Naive thymus-derived CD4-positive, alpha-beta T cell (primary cell): Measurements from ENCODE around the gene CCRL2. TPM values are rescaled to one million over a fixed set of nuclear protein-coding genes. Genes with fewer than 3 reads are reported as not detected.

Source experiments
- ATAC-seq: fragments of 150-1000 bp; cut with Tn5 transposase; 2 replicates; pipeline ENCODE4 v1.10.0; 2021; ENCODE audit warnings: mild to moderate bottlenecking, moderate library complexity
- CTCF ChIA-PET: fragments of 350-600 bp; sonication (Branson Sonifier 250); formaldehyde crosslinking; loops from one replicate; lab custom pipeline; 2021; ENCODE audit warnings: antibody characterized with exemption; lab: Charles Lee
- POLR2A ChIA-PET: fragments of 350-600 bp; sonication (Branson Sonifier 250); formaldehyde crosslinking; loops from one replicate; lab custom pipeline; 2021; ENCODE audit warnings: antibody characterized with exemption, inconsistent platforms; lab: Charles Lee
- DNase-seq, 9 donors: peaks; one replicate each; pipeline versions ENCODE4 v3.0.0 to v3.0.0-alpha.2; 2020 to 2022; ENCODE audit warnings: mixed read lengths in 1 of 9
- H3K27ac ChIP-seq: one replicate; pipeline ENCODE4 v1.7.0; 2013; ENCODE audit warnings: mild to moderate bottlenecking, low read depth, low read length, moderate library complexity
- H3K27me3 ChIP-seq, 2 donors: one replicate each; pipeline ENCODE4 v1.7.0; 2013; ENCODE audit warnings: low read length in 2 of 2, mild to moderate bottlenecking in 2 of 2, moderate library complexity in 2 of 2; ENCODE audit not compliant: control insufficient read depth in 2 of 2, insufficient read depth in 2 of 2
- H3K36me3 ChIP-seq, 3 experiments: 1 replicate in 2 of 3; 2 replicates in 1 of 3; pipeline ENCODE4 v1.7.0; 2013; ENCODE audit warnings: low read length in 3 of 3, mild to moderate bottlenecking in 3 of 3, moderate library complexity in 1 of 3; ENCODE audit not compliant: insufficient read depth in 3 of 3, control insufficient read depth in 2 of 3
- H3K4me1 ChIP-seq, 2 donors: one replicate each; pipeline ENCODE4 v1.7.0; 2013; ENCODE audit warnings: low read length in 2 of 2, mild to moderate bottlenecking in 2 of 2, moderate library complexity in 1 of 2; ENCODE audit not compliant: control insufficient read depth in 2 of 2, insufficient read depth in 2 of 2
- H3K4me3 ChIP-seq: 2 replicates; pipeline ENCODE4 v1.7.0; 2013; ENCODE audit warnings: mild to moderate bottlenecking, low read length
- H3K9me3 ChIP-seq, 3 experiments: 1 replicate in 2 of 3; 2 replicates in 1 of 3; pipeline ENCODE4 v1.7.0; 2013; ENCODE audit warnings: low read length in 3 of 3; ENCODE audit not compliant: control insufficient read depth in 2 of 3
- H3K27ac Mint-ChIP-seq, 9 donors: one replicate each; pipeline ENCODE4 v1.8.0; 2020 to 2022; ENCODE audit warnings: mixed read lengths in 9 of 9, mild to moderate bottlenecking in 8 of 9, moderate library complexity in 5 of 9, inconsistent platforms in 2 of 9
- H3K27me3 Mint-ChIP-seq, 5 donors: one replicate each; pipeline ENCODE4 v1.8.0; 2021 to 2022; ENCODE audit warnings: mixed read lengths in 5 of 5, mild to moderate bottlenecking in 1 of 5
- H3K36me3 Mint-ChIP-seq, 5 donors: one replicate each; pipeline ENCODE4 v1.8.0; 2020 to 2022; ENCODE audit warnings: mixed read lengths in 5 of 5, mild to moderate bottlenecking in 3 of 5, inconsistent platforms in 1 of 5
- H3K4me1 Mint-ChIP-seq, 7 donors: one replicate each; pipeline ENCODE4 v1.8.0; 2020 to 2022; ENCODE audit warnings: mixed read lengths in 7 of 7, mild to moderate bottlenecking in 3 of 7, inconsistent platforms in 1 of 7
- H3K4me3 Mint-ChIP-seq, 10 donors: one replicate each; pipeline ENCODE4 v1.8.0; 2020 to 2022; ENCODE audit warnings: mild to moderate bottlenecking in 10 of 10, mixed read lengths in 10 of 10, moderate library complexity in 6 of 10, inconsistent platforms in 2 of 10
- H3K9me3 Mint-ChIP-seq, 11 donors: one replicate each; pipeline ENCODE4 v1.8.0; 2020 to 2022; ENCODE audit warnings: mixed read lengths in 11 of 11, mild to moderate bottlenecking in 4 of 11, inconsistent platforms in 1 of 11, moderate library complexity in 1 of 11
- intact Hi-C, 2 donors: fragments of 100-400 bp; cut with micrococcal nuclease; formaldehyde crosslinking; loops; one replicate each; pipeline ENCODE4 v1.15.1; 2023
- polyA plus RNA-seq, 2 donors: library from polyadenylated mRNA; unstranded; fragments of 300-500 nt; fragmentation: Illumina TruSeq; gene quantifications; one replicate each; pipeline ENCODE4 v1.2.3, GENCODE V29; 2021
- total RNA-seq, 6 experiments: library from RNA in 5 of 6; stranded (reverse) in 5 of 6; gene quantifications; 1 replicate in 5 of 6; 2 replicates in 1 of 6; pipeline ENCODE4 v1.2.3 and lab custom pipeline; 2021 to 2026

Gene CCRL2
- total and polyA plus RNA-seq, 7 experiments from 2014 or later: 0.34 to 20.5 (median 1.3) TPM

- Histone ChIP-seq H3K9me3 (no peaks in the 10 kb centered on the region), H3K27ac (no peak overlapping the region), H3K36me3 (no peaks in the 10 kb centered on the region), H3K4me3 (no peak overlapping the region), H3K27me3 (no peaks in the 10 kb centered on the region), H3K4me1 (no peaks in the 10 kb centered on the region)
- Mint-ChIP-seq H3K36me3 (no peaks in the 10 kb centered on the region), H3K27ac (no peak overlapping the region), H3K9me3 (no peaks in the 10 kb centered on the region), H3K4me3 (no peak overlapping the region), H3K27me3 (peaks cover 0 to 25% (median 2%) of the 10 kb centered on the region in 5 donors), H3K4me1 (peaks cover 0 to 12% (median 0%) of the 10 kb centered on the region in 7 donors)
- ATAC-seq (peak; percentile 38), DNase-seq (no peak)
- ChIA-PET POLR2A (no interaction called here), CTCF (no interaction called here)
- intact Hi-C loops: loop anchor here in 1 of 2 donors (10.0 kb wide), 1 partner anchor 63 kb away; no protein-coding TSS in a partner anchor
Measured at GRCh38 chr3:46447228-46447985, 40.3 kb downstream of the CCRL2 start.

- intact Hi-C loops: loop anchor here in 1 of 2 donors (10.0 kb wide), 1 partner anchor 64 kb away; no protein-coding TSS in a partner anchor
- peaks cover 0 to 39% (median 8%) of the 10 kb centered on the region in 5 donors for H3K27me3 Mint-ChIP-seq
- peaks cover 0 to 8% (median 0%) of the 10 kb centered on the region in 7 donors for H3K4me1 Mint-ChIP-seq
- no peak overlapping the region for H3K27ac Mint-ChIP-seq
- DNase-seq: no peak
- H3K27ac ChIP-seq: no peak overlapping the region
- ATAC-seq: no peak
- H3K4me3 ChIP-seq: no peak overlapping the region
- H3K27me3 ChIP-seq: no peaks in the 10 kb centered on the region
- CTCF ChIA-PET: interaction anchor here (0.6 kb wide), 1 partner anchor 88 kb away, joined by 3 read pairs; no protein-coding TSS in a partner anchor
- no peaks in the 10 kb centered on the region for H3K9me3 Mint-ChIP-seq
- H3K9me3 ChIP-seq: no peaks in the 10 kb centered on the region
- no peaks in the 10 kb centered on the region for H3K36me3 ChIP-seq
- POLR2A ChIA-PET: no interaction called here
- no peaks in the 10 kb centered on the region for H3K4me1 ChIP-seq
- H3K36me3 Mint-ChIP-seq: no peaks in the 10 kb centered on the region
- H3K4me3 Mint-ChIP-seq: no peak overlapping the region
Measured at GRCh38 chr3:46448721-46449120, 41.7 kb downstream of the CCRL2 start.

DNA sequence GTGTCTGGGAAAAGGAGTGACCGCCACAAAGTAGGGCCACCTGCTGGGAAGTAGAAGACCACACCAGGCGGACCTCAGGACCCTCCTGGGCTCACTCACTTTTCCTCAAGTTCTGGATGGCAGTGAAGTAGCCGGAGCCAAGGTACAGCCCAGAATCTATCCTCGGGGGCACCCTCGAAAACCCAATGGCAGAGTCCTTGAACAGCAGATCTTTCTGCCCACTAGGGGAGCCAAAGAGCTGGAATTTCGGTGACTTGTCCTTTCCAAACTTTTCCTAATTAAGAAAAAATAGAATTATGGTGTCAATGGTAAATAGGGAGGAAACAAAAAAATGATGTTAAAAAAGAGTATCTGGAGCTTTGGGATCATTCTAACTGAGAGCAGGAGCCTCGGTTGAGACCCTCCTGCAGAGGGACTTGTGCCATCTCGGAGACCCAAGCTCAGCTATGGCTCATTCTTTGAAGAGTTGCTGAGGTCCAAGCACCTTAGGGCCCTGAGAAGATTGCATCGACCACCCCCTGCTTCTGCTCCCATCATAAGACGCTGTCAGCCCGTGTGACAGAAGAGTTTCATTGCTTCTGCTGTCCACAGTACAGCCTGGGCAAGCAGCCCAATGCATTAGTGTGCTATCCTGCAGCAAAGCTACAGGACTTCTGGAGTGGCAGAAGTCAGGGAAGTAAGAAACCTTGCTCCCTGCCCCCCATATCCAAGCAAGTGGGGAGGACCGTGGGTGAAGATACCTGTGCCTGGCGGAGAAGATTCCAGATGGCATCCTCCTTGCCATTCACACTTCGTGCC lies 42.9 kb downstream of the CCRL2 start:
- ATAC-seq (no peak), DNase-seq (no peak)
- Mint-ChIP-seq H3K4me1 (peaks cover 0 to 3% (median 0%) of the 10 kb centered on the region in 7 donors), H3K36me3 (no peaks in the 10 kb centered on the region), H3K27me3 (peaks cover 0 to 43% (median 8%) of the 10 kb centered on the region in 5 donors), H3K4me3 (no peak overlapping the region), H3K9me3 (no peaks in the 10 kb centered on the region), H3K27ac (no peak overlapping the region)
- no peaks in the 10 kb centered on the region for H3K27me3 ChIP-seq
- CTCF ChIA-PET: interaction anchor here (0.6 to 1.0 kb wide), 2 partner anchors 26 to 491 kb away, joined by 3 read pairs; no protein-coding TSS in a partner anchor
- no peaks in the 10 kb centered on the region for H3K4me1 ChIP-seq
- H3K36me3 ChIP-seq: no peaks in the 10 kb centered on the region
- H3K27ac ChIP-seq: no peak overlapping the region
- H3K9me3 ChIP-seq: no peaks in the 10 kb centered on the region
- intact Hi-C loops: loop anchor here in 1 of 2 donors (10.0 kb wide), 1 partner anchor 65 kb away; no protein-coding TSS in a partner anchor
- POLR2A ChIA-PET: no interaction called here
- no peak overlapping the region for H3K4me3 ChIP-seq

- ATAC-seq (no peak), DNase-seq (no peak)
- H3K36me3 ChIP-seq: no peaks in the 10 kb centered on the region
- no peaks in the 10 kb centered on the region for H3K9me3 ChIP-seq
- H3K27ac Mint-ChIP-seq: no peak overlapping the region
- no peak overlapping the region for H3K4me3 ChIP-seq
- peaks cover 0 to 48% (median 8%) of the 10 kb centered on the region in 5 donors for H3K27me3 Mint-ChIP-seq
- H3K27ac ChIP-seq: no peak overlapping the region
- ChIA-PET POLR2A (interaction anchor here (0.7 kb wide), 1 partner anchor 359 kb away, joined by 6 read pairs; no protein-coding TSS in a partner anchor), CTCF (no interaction called here)
- no peak overlapping the region for H3K4me3 Mint-ChIP-seq
- no peaks in the 10 kb centered on the region for H3K36me3 Mint-ChIP-seq
- intact Hi-C loops: no loop called here
- peaks cover 0 to 3% (median 0%) of the 10 kb centered on the region in 7 donors for H3K4me1 Mint-ChIP-seq
- H3K4me1 ChIP-seq: no peaks in the 10 kb centered on the region
- no peaks in the 10 kb centered on the region for H3K9me3 Mint-ChIP-seq
- H3K27me3 ChIP-seq: no peaks in the 10 kb centered on the region
Measured at GRCh38 chr3:46453526-46454208, 46.6 kb downstream of the CCRL2 start.

- Mint-ChIP-seq H3K27ac (no peak overlapping the region), H3K36me3 (no peaks in the 10 kb centered on the region), H3K4me3 (no peak overlapping the region), H3K4me1 (peaks cover 0 to 3% (median 0%) of the 10 kb centered on the region in 7 donors), H3K9me3 (no peaks in the 10 kb centered on the region), H3K27me3 (peaks cover 0 to 45% (median 8%) of the 10 kb centered on the region in 5 donors)
- CTCF ChIA-PET: no interaction called here
- no peak overlapping the region for H3K27ac ChIP-seq
- no peaks in the 10 kb centered on the region for H3K27me3 ChIP-seq
- DNase-seq: peak in 1 of 9 donors; percentile 4
- POLR2A ChIA-PET: no interaction called here
- H3K4me3 ChIP-seq: no peak overlapping the region
- ATAC-seq: no peak
- no peaks in the 10 kb centered on the region for H3K9me3 ChIP-seq
- intact Hi-C loops: no loop called here
- H3K36me3 ChIP-seq: no peaks in the 10 kb centered on the region
- H3K4me1 ChIP-seq: no peaks in the 10 kb centered on the region
Measured at GRCh38 chr3:46454209-46454595, 47.1 kb downstream of the CCRL2 start.

- Mint-ChIP-seq H3K9me3 (no peaks in the 10 kb centered on the region), H3K4me3 (peak overlapping the region in 1 of 10 donors; percentile 45), H3K36me3 (no peaks in the 10 kb centered on the region), H3K27ac (no peak overlapping the region), H3K4me1 (peaks cover 0 to 3% (median 0%) of the 10 kb centered on the region in 7 donors), H3K27me3 (peaks cover 0 to 49% (median 8%) of the 10 kb centered on the region in 5 donors)
- ATAC-seq (no peak), DNase-seq (no peak)
- Histone ChIP-seq H3K9me3 (no peaks in the 10 kb centered on the region), H3K4me3 (no peak overlapping the region), H3K27ac (no peak overlapping the region), H3K4me1 (no peaks in the 10 kb centered on the region), H3K36me3 (no peaks in the 10 kb centered on the region), H3K27me3 (no peaks in the 10 kb centered on the region)
- POLR2A ChIA-PET: no interaction called here
- CTCF ChIA-PET: no interaction called here
- intact Hi-C loops: no loop called here
Measured at GRCh38 chr3:46454606-46455005, 47.5 kb downstream of the CCRL2 start.
